ENCODE measurements around the gene FOXE3. TPM values are rescaled to one million over a fixed set of nuclear protein-coding genes. Genes with fewer than 3 reads are reported as not detected.

Gene FOXE3
- total RNA-seq, 3 donors from 2014 or later: 0.23 to 0.39 TPM; not detected in 1

DNA sequence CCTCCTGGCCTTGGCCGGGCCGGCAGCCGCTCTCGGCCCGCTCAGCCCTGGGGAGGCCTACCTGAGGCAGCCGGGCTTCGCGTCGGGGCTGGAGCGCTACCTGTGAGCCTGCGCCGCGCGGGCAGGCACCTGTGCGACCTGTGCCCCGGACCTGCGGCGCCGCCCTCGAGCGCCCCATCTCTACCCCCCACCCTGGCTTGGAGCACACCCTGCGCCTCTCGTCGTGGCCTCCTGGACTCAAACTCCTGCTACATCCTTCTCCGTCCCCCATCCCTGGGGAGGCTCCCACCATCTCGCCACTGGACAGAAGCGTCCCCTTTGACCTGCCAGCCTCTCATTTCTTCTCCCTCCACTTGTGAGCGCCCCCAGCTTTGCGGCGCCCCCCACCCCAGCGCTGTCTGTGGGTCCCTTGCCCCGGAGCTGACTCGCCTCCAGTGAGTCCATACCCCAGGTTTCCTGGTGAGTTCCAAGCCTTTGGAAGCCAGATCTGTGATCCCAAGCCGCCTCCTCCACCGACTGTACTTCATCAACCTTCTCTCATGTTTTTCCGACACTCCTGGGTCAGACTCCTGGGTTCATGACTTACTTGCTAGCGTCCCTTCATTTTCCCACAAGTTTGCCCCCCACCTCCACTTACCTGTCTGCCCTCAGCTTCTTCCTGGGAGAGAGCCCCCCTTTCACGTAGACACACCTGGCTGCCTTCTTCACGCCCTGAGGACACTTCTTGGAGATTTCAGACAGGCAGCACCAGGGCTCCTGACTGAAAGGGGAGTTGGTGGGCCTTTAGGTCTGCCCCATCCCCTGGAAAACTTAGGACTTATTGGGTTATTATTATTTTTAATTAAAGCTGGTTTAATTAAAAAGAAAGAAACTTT lies 1.3 kb downstream of the FOXE3 start:
- peak in 1 of 3 donors; percentile 17 for DNase-seq
- intact Hi-C loops (cut with DNase I, micrococcal nuclease): no loop called here
- ATAC-seq: peak; percentile 66
- Histone ChIP-seq H3K9me3 (no peaks in the 10 kb centered on the region), H3K36me3 (ENCODE audit: low read depth) (no peaks in the 10 kb centered on the region), H3K4me3 (no peak overlapping the region), H3K4me1 (ENCODE audit: low read depth) (no peaks in the 10 kb centered on the region)
- TF ChIP-seq, protein P1, sequence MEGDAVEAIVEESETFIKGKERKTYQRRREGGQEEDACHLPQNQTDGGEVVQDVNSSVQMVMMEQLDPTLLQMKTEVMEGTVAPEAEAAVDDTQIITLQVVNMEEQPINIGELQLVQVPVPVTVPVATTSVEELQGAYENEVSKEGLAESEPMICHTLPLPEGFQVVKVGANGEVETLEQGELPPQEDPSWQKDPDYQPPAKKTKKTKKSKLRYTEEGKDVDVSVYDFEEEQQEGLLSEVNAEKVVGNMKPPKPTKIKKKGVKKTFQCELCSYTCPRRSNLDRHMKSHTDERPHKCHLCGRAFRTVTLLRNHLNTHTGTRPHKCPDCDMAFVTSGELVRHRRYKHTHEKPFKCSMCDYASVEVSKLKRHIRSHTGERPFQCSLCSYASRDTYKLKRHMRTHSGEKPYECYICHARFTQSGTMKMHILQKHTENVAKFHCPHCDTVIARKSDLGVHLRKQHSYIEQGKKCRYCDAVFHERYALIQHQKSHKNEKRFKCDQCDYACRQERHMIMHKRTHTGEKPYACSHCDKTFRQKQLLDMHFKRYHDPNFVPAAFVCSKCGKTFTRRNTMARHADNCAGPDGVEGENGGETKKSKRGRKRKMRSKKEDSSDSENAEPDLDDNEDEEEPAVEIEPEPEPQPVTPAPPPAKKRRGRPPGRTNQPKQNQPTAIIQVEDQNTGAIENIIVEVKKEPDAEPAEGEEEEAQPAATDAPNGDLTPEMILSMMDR (IDR thresholded peaks at IDR 0.05): no peak

- DNase-seq: no peak
- no peak for ATAC-seq
- Histone ChIP-seq H3K9me3 (no peaks in the 10 kb centered on the region), H3K4me1 (ENCODE audit: low read depth) (no peaks in the 10 kb centered on the region), H3K36me3 (ENCODE audit: low read depth) (no peaks in the 10 kb centered on the region), H3K4me3 (no peak overlapping the region)
- intact Hi-C loops (cut with DNase I, micrococcal nuclease): no loop called here
- TF ChIP-seq, protein P1 (IDR thresholded peaks at IDR 0.05): no peak
These were observed 2.0 kb downstream of the FOXE3 start for GRCh38 chr1:47418122-47418521.

DNA sequence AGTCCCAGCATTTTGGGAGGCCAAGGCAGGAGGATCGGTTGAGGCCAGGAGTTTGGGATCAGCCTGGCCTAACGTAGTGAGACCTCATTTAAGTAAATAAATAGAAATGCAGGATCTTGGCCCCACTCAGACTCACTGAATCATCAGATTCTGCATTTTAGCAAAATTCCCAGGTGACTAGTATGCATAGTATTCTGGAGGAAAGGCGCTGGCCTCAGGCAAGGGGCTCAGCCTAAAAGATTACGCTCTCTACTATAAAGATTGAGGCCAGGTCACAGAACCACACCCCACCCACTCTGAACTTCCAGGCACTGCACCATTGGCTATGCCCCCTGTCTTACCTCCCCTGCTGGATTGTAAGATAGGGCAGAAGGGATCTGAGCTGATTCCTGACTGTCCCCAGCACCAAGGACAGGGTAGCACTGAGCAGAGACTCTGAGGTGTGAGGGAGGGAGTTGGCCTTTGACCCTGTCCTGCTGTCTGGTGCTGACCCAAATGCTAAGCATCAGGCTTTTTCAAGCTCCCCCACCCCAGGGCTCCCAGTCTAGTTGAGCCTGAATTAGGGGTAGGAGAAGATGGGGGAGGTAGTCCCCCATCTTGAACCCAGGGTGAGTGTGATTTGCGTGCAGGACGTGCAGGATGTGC lies 2.7 kb downstream of the FOXE3 start:
- ATAC-seq (no peak), DNase-seq (no peak)
- no peaks in the 10 kb centered on the region for H3K36me3 ChIP-seq (ENCODE audit: low read depth)
- no peaks in the 10 kb centered on the region for H3K9me3 ChIP-seq
- intact Hi-C loops (cut with DNase I, micrococcal nuclease): no loop called here
- TF ChIP-seq, protein P1 (IDR thresholded peaks at IDR 0.05): no peak
- H3K4me1 ChIP-seq (ENCODE audit: low read depth): no peaks in the 10 kb centered on the region
- H3K4me3 ChIP-seq: no peak overlapping the region

DNA sequence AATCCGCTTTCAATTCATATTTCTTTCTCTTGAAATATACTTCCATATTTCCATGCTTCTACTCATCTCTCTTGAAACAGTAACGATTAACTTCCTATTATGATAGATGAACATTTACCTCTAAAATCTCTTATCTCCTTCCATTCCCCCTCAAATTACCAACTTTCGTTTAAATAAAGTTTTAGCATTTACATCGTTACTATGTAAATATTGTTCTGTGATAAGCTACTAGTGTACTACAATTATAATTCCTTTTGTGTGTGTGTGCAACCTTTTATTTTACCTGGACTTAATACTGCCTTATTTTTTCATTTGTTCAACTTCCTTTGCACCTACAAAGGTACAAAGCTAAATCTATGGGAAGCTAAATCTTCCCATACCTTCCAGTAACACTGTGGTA lies 4.5 kb downstream of the FOXE3 start:
- H3K4me3 ChIP-seq: no peak overlapping the region
- DNase-seq (no peak), ATAC-seq (no peak)
- TF ChIP-seq, protein P1 (IDR thresholded peaks at IDR 0.05): no peak
- no peaks in the 10 kb centered on the region for H3K9me3 ChIP-seq
- H3K36me3 ChIP-seq (ENCODE audit: low read depth): no peaks in the 10 kb centered on the region
- H3K4me1 ChIP-seq (ENCODE audit: low read depth): no peaks in the 10 kb centered on the region
- intact Hi-C loops (cut with DNase I, micrococcal nuclease): no loop called here

DNA sequence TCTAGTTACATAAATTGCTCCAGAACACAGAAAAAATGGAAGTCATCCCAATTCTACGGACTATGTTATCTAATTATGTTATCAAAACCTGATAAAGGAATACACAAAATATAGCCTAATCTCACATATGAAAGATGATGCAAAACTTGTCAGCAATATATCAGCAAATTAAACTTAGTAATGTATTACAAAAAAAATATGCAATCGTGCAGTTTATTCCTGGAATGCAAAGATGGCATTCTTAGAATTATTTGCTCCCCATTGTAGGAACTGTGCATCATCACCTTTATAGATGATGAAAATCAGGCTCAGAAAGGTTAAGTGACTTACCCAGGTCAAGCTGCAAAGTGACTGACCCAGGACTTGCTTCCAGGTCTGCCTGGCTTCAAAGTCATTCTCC lies 7.8 kb downstream of the FOXE3 start:
- DNase-seq (no peak), ATAC-seq (no peak)
- TF ChIP-seq, protein P1 (IDR thresholded peaks at IDR 0.05): no peak
- intact Hi-C loops (cut with DNase I, micrococcal nuclease): no loop called here
- H3K4me1 ChIP-seq (ENCODE audit: low read depth): no peaks in the 10 kb centered on the region
- H3K4me3 ChIP-seq: no peak overlapping the region
- no peaks in the 10 kb centered on the region for H3K36me3 ChIP-seq (ENCODE audit: low read depth)
- no peaks in the 10 kb centered on the region for H3K9me3 ChIP-seq

Data from mucosa of descending colon (tissue), 3 donors.